DND-41 (cell line): ENCODE data around the gene TTC28.
"Not testable (repeated sequence)": the region's sequence is repeated elsewhere in the genome, so short reads cannot be mapped to it uniquely, and the experiment has no call there.

Experiments used
- CTCF ChIP-seq: IDR thresholded peaks from 2 replicates; pipeline ENCODE4 v1.5.1; 2012; ENCODE audit warnings: borderline replicate concordance, low read length, moderate library complexity, mild to moderate bottlenecking; ENCODE audit not compliant: poor library complexity, severe bottlenecking; ENCODE audit errors: extremely low read depth
- EZH2 ChIP-seq: IDR thresholded peaks from 3 replicates; pipeline ENCODE4 v1.6.1; 2012; ENCODE audit warnings: borderline replicate concordance, low read depth, mild to moderate bottlenecking, moderate library complexity, low read length, inconsistent platforms; ENCODE audit not compliant: severe bottlenecking

DNA sequence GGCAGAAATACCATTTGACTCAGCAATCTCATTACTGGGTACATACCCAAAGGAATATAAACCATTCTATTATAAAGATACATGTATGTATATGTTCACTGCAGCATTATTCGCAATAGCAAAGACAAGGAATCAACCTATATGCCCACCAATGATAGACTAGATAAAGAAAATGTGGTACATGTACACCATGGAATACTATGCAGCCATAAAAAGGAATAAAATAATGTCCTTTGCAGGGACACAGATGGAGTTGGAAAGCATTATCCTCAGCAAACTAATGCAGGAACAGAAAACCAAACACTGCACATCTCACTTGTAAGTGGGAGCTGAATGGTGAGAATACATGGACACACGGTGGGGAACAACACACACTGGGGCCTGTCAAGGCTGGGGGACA, 167.3 kb downstream of the TTC28 start:
- not testable (repeated sequence) for TF ChIP-seq CTCF, EZH2
